GM12878 (cell line): ENCODE measurements around the gene CFAP299. TPM values are rescaled to one million over a fixed set of nuclear protein-coding genes. Genes with fewer than 3 reads are reported as not detected.

ENCODE experiments used
- ATAC-seq: fragments of 200-7000 bp; cut with Tn5 transposase; 3 replicates; pipeline ENCODE4 v1.9.1; 2020; ENCODE audit warnings: mild to moderate bottlenecking, moderate library complexity
- BruUV-seq: library from RNA; stranded (reverse); fragments of 400-500 nt; replicated peaks from 2 replicates; lab custom pipeline; 2021; lab: Mats Ljungman, UMichigan
- CTCF ChIA-PET: fragments of 300-600 bp; sonication (Branson Sonifier 250); formaldehyde crosslinking; extraction: SDS; loops from one replicate; lab custom pipeline; 2021; ENCODE audit warnings: inconsistent platforms; lab: Yijun Ruan, JAX
- POLR2A ChIA-PET: fragments of 350-600 bp; formaldehyde crosslinking; extraction: SDS; loops from one replicate; lab custom pipeline; 2021; ENCODE audit warnings: inconsistent platforms; lab: Charles Lee
- RAD21 ChIA-PET: fragments of 300-600 bp; sonication (Branson Sonifier 250); formaldehyde crosslinking; loops from one replicate; lab custom pipeline; 2023; ENCODE audit warnings: antibody characterized with exemption; ENCODE audit not compliant: unreplicated experiment; lab: Charles Lee
- SMC1A ChIA-PET: fragments of 300-600 bp; sonication (Branson Sonifier 250); formaldehyde crosslinking; loops from one replicate; lab custom pipeline; 2023; ENCODE audit not compliant: unreplicated experiment, uncharacterized antibody; lab: Charles Lee
- DNase-seq: peaks from one replicate; pipeline ENCODE4 v3.0.0-alpha.2; 2011; ENCODE audit warnings: low read depth, low spot score
- FAIRE-seq: peaks from 3 replicates; lab custom pipeline; 2011; peaks lifted over from hg19 to GRCh38; lab: Jason Lieb, UNC
- H2AFZ ChIP-seq: 2 replicates; pipeline ENCODE4 v1.6.0; 2011; ENCODE audit warnings: low read depth, low read length, control low read depth; ENCODE audit not compliant: control insufficient read depth
- H3K27ac ChIP-seq: 2 replicates; pipeline ENCODE4 v1.5.1; 2011; ENCODE audit warnings: control low read depth; ENCODE audit not compliant: control insufficient read depth, insufficient read depth
- H3K27me3 ChIP-seq, 2 experiments: replicated peaks in 1 of 2; 2 replicates each; pipeline versions ENCODE4 v1.6.0 to v1.6.1; 2011; ENCODE audit warnings: low read length in 1 of 2; ENCODE audit not compliant: control insufficient read depth in 2 of 2, insufficient read depth in 2 of 2
- H3K36me3 ChIP-seq, 2 experiments: 2 replicates each; pipeline ENCODE4 v1.5.1; 2011; ENCODE audit warnings: low read length in 1 of 2; ENCODE audit not compliant: control insufficient read depth in 2 of 2, insufficient read depth in 2 of 2
- H3K4me1 ChIP-seq: 2 replicates; pipeline ENCODE4 v1.6.1; 2011; ENCODE audit warnings: mild to moderate bottlenecking, low read length, moderate library complexity, mixed read lengths; ENCODE audit not compliant: control insufficient read depth, insufficient read depth
- H3K4me2 ChIP-seq: 2 replicates; pipeline ENCODE4 v1.6.0; 2011; ENCODE audit warnings: control low read depth; ENCODE audit not compliant: control insufficient read depth, insufficient read depth
- H3K4me3 ChIP-seq: fragments of 200-600 bp; sonication (generic); 2 replicates; pipeline ENCODE4 v1.5.1; 2016
- H3K79me2 ChIP-seq: 2 replicates; pipeline ENCODE4 v1.6.0; 2011; ENCODE audit warnings: low read length; ENCODE audit not compliant: control insufficient read depth, insufficient read depth
- H3K9ac ChIP-seq: 2 replicates; pipeline ENCODE4 v1.8.0; 2011; ENCODE audit warnings: low read length, control low read depth, mixed read lengths; ENCODE audit not compliant: control insufficient read depth, insufficient read depth
- H3K9me3 ChIP-seq: replicated peaks from 3 replicates; pipeline ENCODE4 v1.5.1; 2011; ENCODE audit warnings: mild to moderate bottlenecking, low read length; ENCODE audit not compliant: control insufficient read depth, insufficient read depth
- H4K20me1 ChIP-seq: 2 replicates; pipeline ENCODE4 v1.6.0; 2011; ENCODE audit not compliant: control insufficient read depth, insufficient read depth
- CHD4 ChIP-seq: fragments of 200-600 bp; sonication (generic); IDR thresholded peaks from 2 replicates; pipeline ENCODE4 v1.6.1; 2016; ENCODE audit warnings: mild to moderate bottlenecking
- CREB1 ChIP-seq: IDR thresholded peaks from 2 replicates; pipeline ENCODE4 v1.6.1; 2012; ENCODE audit warnings: low read depth, mild to moderate bottlenecking, inconsistent platforms
- ETV6 ChIP-seq, 2 experiments: fragments of 450-650 bp in 1 of 2; IDR thresholded peaks in 1 of 2; conservative IDR thresholded peaks in 1 of 2; 2 replicates each; pipeline ENCODE4 v1.6.1; 2014; ENCODE audit warnings: antibody characterized with exemption in 1 of 2, borderline replicate concordance in 1 of 2, low read depth in 1 of 2, mild to moderate bottlenecking in 1 of 2, moderate library complexity in 1 of 2
- KLF5 ChIP-seq: fragments of 450-650 bp; IDR thresholded peaks from 2 replicates; pipeline ENCODE4 v1.6.1; 2014; ENCODE audit warnings: mild to moderate bottlenecking; ENCODE audit not compliant: partially characterized antibody
- MXI1 ChIP-seq: fragments of 150-350 bp; IDR thresholded peaks from 2 replicates; pipeline ENCODE4 v1.6.1; 2011; ENCODE audit warnings: low read depth, mild to moderate bottlenecking, inconsistent platforms, low read length, improper control_type of control experiment
- NBN ChIP-seq: fragments of 450-650 bp; IDR thresholded peaks from 2 replicates; pipeline ENCODE4 v1.6.1; 2016
- YBX1 ChIP-seq: fragments of 450-650 bp; IDR thresholded peaks from 2 replicates; pipeline ENCODE4 v1.6.1; 2016; ENCODE audit warnings: antibody characterized with exemption
- WGBS: methylation state at CpG from one replicate; pipeline ENCODE4 v1.1.6; 2016; ENCODE audit warnings: low lambda C conversion rate; ENCODE audit not compliant: insufficient replicate concordance, insufficient coverage; ENCODE audit errors: missing lambda C conversion rate; 5-methylcytosine and 5-hydroxymethylcytosine counted together
- in situ Hi-C: fragments of 300-500 bp; cut with MboI; formaldehyde crosslinking; loops from 9 replicates; pipeline ENCODE4 v1.14.3; 2018; ENCODE audit warnings: mixed read lengths
- intact Hi-C: fragments of 100-400 bp; cut with micrococcal nuclease; formaldehyde crosslinking; loops from one replicate; pipeline ENCODE4 v1.14.2; 2022; ENCODE audit not compliant: unreplicated experiment
- polyA plus RNA-seq, 11 experiments: library from polyadenylated mRNA; depleted of rRNA in 4 of 11; unstranded in 6 of 11; stranded (reverse) in 5 of 11; fragments of >200 nt; fragmentation: Nextera tagmentation in 4 of 11; fragmentation: Illumina TruSeq in 1 of 11; extraction: Ambion mirVana in 4 of 11; extraction: Trizol in 1 of 11; gene quantifications; 1 replicate in 1 of 11; 2 replicates in 10 of 11; pipeline versions ENCODE4 v1.2.1 to v1.2.3, GENCODE V29; 2011 to 2016; ENCODE audit warnings: inconsistent platforms in 2 of 11, missing spikeins in 2 of 11, low read depth in 1 of 11
- total RNA-seq, 4 experiments: library from RNA; depleted of rRNA in 3 of 4; stranded (reverse); fragments of >200 nt in 3 of 4; fragmentation: Illumina TruSeq in 1 of 4; extraction: Trizol in 1 of 4; gene quantifications; 2 replicates each; pipeline versions ENCODE4 v1.2.1 to v1.2.3, GENCODE V29; 2013 to 2021
- TF ChIP-seq, protein P1 (sequence below): fragments of 450-650 bp; conservative IDR thresholded peaks from 2 replicates; pipeline ENCODE4 v1.6.1; 2017; ENCODE audit warnings: mild to moderate bottlenecking, moderate library complexity
- TF ChIP-seq, protein P2 (sequence below): fragments of 150-350 bp; IDR thresholded peaks from 2 replicates; pipeline ENCODE4 v1.6.1; 2016; ENCODE audit warnings: low read depth, low read length
- TF ChIP-seq, protein P3 (sequence below): IDR thresholded peaks from 2 replicates; pipeline ENCODE4 v1.6.1; 2011; ENCODE audit warnings: low read depth, mild to moderate bottlenecking, low read length, moderate library complexity, borderline replicate concordance; ENCODE audit errors: extremely low read depth
- TF ChIP-seq, protein P4 (sequence below): fragments of 450-650 bp; IDR thresholded peaks from 2 replicates; pipeline ENCODE4 v1.6.1; 2014; ENCODE audit warnings: mild to moderate bottlenecking

Gene CFAP299
- total and polyA plus RNA-seq, 10 of the 15 experiments (the other 5 are each of a cell fraction or from before 2014, with no cell fraction given): 0.06 to 0.34 TPM; not detected in 8

DNA sequence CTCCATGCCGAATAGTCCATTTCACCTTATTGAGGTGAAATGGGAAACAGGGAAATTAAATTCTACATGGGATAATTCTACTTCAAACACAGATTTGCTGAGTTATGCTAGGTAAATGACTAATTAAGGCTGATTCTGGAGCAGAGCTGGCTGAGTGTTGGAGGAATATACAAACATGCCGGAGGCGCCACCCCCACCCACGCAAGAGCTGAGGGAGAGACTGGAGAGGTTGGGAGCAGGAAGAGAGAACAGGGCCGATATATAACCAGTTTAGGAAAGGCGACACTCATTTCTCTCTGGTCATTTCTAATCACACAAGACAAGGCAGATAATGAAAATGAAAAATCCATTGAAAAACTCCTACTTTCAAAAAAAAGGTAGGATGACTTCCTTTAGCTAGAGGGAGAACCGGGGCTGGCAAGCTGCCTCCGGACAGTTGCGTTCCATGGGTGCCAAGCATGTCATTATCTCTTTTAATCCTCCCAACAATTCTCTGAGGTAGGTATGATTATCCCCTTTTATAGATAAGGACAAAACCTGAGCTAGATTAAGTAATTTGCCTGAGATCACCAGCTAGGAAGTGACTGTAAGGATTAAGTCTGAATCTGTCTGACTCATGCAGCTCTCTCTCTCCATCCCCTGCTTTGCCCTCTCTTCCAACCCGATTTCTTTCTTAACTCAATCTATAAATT lies 27.6 kb upstream of the CFAP299 start (continued):
- TF ChIP-seq YBX1 (no peak), ETV6 (conservative IDR thresholded peaks at IDR 0.05 in 1 of 2, IDR thresholded peaks at IDR 0.05 in 1 of 2; ENCODE audit: borderline replicate concordance in 1 of 2, low read depth in 1 of 2) (no peak), CREB1 (no peak)
- TF ChIP-seq, protein P1, sequence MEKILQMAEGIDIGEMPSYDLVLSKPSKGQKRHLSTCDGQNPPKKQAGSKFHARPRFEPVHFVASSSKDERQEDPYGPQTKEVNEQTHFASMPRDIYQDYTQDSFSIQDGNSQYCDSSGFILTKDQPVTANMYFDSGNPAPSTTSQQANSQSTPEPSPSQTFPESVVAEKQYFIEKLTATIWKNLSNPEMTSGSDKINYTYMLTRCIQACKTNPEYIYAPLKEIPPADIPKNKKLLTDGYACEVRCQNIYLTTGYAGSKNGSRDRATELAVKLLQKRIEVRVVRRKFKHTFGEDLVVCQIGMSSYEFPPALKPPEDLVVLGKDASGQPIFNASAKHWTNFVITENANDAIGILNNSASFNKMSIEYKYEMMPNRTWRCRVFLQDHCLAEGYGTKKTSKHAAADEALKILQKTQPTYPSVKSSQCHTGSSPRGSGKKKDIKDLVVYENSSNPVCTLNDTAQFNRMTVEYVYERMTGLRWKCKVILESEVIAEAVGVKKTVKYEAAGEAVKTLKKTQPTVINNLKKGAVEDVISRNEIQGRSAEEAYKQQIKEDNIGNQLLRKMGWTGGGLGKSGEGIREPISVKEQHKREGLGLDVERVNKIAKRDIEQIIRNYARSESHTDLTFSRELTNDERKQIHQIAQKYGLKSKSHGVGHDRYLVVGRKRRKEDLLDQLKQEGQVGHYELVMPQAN: no peak
- TF ChIP-seq, protein P2, sequence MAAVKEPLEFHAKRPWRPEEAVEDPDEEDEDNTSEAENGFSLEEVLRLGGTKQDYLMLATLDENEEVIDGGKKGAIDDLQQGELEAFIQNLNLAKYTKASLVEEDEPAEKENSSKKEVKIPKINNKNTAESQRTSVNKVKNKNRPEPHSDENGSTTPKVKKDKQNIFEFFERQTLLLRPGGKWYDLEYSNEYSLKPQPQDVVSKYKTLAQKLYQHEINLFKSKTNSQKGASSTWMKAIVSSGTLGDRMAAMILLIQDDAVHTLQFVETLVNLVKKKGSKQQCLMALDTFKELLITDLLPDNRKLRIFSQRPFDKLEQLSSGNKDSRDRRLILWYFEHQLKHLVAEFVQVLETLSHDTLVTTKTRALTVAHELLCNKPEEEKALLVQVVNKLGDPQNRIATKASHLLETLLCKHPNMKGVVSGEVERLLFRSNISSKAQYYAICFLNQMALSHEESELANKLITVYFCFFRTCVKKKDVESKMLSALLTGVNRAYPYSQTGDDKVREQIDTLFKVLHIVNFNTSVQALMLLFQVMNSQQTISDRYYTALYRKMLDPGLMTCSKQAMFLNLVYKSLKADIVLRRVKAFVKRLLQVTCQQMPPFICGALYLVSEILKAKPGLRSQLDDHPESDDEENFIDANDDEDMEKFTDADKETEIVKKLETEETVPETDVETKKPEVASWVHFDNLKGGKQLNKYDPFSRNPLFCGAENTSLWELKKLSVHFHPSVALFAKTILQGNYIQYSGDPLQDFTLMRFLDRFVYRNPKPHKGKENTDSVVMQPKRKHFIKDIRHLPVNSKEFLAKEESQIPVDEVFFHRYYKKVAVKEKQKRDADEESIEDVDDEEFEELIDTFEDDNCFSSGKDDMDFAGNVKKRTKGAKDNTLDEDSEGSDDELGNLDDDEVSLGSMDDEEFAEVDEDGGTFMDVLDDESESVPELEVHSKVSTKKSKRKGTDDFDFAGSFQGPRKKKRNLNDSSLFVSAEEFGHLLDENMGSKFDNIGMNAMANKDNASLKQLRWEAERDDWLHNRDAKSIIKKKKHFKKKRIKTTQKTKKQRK: no peak

DNA sequence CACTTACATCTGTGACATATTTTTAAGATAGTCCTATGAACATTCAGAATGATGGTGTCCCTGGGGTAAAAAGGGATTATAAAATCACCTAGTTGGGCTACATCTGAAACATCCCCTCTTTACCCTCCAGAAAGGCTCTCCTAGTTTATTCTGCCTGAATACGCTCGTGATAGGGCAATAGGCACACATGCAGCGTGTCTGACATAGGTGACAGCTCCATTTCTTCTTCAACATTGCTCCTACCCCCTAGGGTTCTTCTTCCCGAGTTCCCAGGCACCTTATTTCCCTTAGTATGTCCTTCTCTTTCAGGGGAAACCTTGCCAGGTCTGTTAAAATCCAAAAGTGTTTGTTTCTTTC lies 27.1 kb upstream of the CFAP299 start:
- no peak for DNase-seq
- BruUV-seq: no TSS peak
- CTCF ChIA-PET: no interaction called here
- SMC1A ChIA-PET: no interaction called here
- Histone ChIP-seq H4K20me1 (no peaks in the 10 kb centered on the region), H3K4me1 (no peaks in the 10 kb centered on the region), H3K27ac (no peak overlapping the region), H3K9ac (no peak overlapping the region), H3K4me2 (no peak overlapping the region), H2AFZ (no peak overlapping the region), H3K27me3 (no peaks in the 10 kb centered on the region; a peak in 1 of 4 replicates), H3K9me3 (no peaks in the 10 kb centered on the region), H3K36me3 (no peaks in the 10 kb centered on the region), H3K4me3 (no peak overlapping the region), H3K79me2 (no peaks in the 10 kb centered on the region)
- in situ Hi-C loops: no loop called here
- TF ChIP-seq NBN: no peak
- TF ChIP-seq KLF5: no peak
- TF ChIP-seq MXI1: no peak
- TF ChIP-seq CHD4: no peak
- TF ChIP-seq, protein P3, sequence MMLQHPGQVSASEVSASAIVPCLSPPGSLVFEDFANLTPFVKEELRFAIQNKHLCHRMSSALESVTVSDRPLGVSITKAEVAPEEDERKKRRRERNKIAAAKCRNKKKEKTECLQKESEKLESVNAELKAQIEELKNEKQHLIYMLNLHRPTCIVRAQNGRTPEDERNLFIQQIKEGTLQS: no peak
- TF ChIP-seq, protein P4, sequence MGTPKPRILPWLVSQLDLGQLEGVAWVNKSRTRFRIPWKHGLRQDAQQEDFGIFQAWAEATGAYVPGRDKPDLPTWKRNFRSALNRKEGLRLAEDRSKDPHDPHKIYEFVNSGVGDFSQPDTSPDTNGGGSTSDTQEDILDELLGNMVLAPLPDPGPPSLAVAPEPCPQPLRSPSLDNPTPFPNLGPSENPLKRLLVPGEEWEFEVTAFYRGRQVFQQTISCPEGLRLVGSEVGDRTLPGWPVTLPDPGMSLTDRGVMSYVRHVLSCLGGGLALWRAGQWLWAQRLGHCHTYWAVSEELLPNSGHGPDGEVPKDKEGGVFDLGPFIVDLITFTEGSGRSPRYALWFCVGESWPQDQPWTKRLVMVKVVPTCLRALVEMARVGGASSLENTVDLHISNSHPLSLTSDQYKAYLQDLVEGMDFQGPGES: no peak
- intact Hi-C loops: no loop called here
- no peak for FAIRE-seq
- 2% methylated on average over 4 of the region's 4 CpGs for whole genome bisulfite sequencing
- RAD21 ChIA-PET: no interaction called here
- POLR2A ChIA-PET: no interaction called here
- ATAC-seq: no peak
